HL-60 (cell line): ENCODE data around the gene ADCY1.

Source experiments
- DNase-seq, 2 experiments: peaks; one replicate each; pipeline ENCODE4 v3.0.0-alpha.2; 2010 to 2020; ENCODE audit warnings: low read depth in 1 of 2, low spot score in 1 of 2
- H3K27ac ChIP-seq: fragments of 250-450 bp; sonication (Bioruptor Pico); replicated peaks from 2 replicates; pipeline ENCODE4 v1.5.1; 2020; ENCODE audit warnings: mild to moderate bottlenecking, moderate library complexity
- H3K27me3 ChIP-seq: fragments of 250-450 bp; sonication (Bioruptor Pico); 2 replicates; pipeline ENCODE4 v1.5.1; 2021; ENCODE audit warnings: mild to moderate bottlenecking, moderate library complexity; ENCODE audit not compliant: insufficient read depth, poor library complexity, severe bottlenecking
- H3K4me3 ChIP-seq: replicated peaks from 2 replicates; pipeline ENCODE4 v1.5.1; 2011; ENCODE audit warnings: mild to moderate bottlenecking, control low read depth, low read length; ENCODE audit not compliant: insufficient read depth
- CTCF ChIP-seq: IDR thresholded peaks from one replicate; pipeline ENCODE4 v1.5.1; 2011; ENCODE audit warnings: low read length, control low read depth, inconsistent platforms; ENCODE audit not compliant: insufficient read depth
- GABPA ChIP-seq: IDR thresholded peaks from 2 replicates; pipeline ENCODE4 v1.6.1; 2012; ENCODE audit warnings: low read depth
- POLR2AphosphoS5 ChIP-seq: IDR thresholded peaks from 2 replicates; pipeline ENCODE4 v1.6.1; 2012; ENCODE audit warnings: low read depth
- SPI1 ChIP-seq: IDR thresholded peaks from 2 replicates; pipeline ENCODE4 v1.6.1; 2012; ENCODE audit warnings: low read depth, mild to moderate bottlenecking, borderline replicate concordance
- TF ChIP-seq, protein P1 (sequence below): IDR thresholded peaks from 2 replicates; pipeline ENCODE4 v1.6.1; 2012; ENCODE audit warnings: low read depth; ENCODE audit not compliant: insufficient replicate concordance

Gene ADCY1

DNA sequence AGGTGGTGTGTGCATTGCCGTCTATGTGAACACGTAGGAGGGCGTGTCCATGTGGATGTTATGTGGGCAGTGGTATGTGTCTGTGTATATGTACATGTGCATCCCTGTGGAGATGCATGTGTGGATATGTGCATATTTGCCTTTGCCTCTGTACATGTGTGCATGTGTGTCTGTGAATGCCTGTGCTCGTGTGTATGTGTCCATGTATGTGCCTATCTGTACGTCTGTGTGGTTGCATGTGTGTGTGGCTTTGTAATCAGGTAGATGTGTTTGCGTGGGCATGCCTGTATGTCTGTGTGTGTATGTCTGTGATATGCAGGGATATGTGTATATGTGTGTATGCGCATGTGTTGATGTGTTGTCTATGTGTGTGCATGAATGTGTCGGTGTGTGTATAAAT is 19.7 kb downstream of the ADCY1 start:
- no peak for DNase-seq
- H3K4me3 ChIP-seq: no peak overlapping the region
- TF ChIP-seq POLR2AphosphoS5 (no peak), GABPA (no peak), CTCF (no peak), SPI1 (no peak)
- TF ChIP-seq, protein P1, sequence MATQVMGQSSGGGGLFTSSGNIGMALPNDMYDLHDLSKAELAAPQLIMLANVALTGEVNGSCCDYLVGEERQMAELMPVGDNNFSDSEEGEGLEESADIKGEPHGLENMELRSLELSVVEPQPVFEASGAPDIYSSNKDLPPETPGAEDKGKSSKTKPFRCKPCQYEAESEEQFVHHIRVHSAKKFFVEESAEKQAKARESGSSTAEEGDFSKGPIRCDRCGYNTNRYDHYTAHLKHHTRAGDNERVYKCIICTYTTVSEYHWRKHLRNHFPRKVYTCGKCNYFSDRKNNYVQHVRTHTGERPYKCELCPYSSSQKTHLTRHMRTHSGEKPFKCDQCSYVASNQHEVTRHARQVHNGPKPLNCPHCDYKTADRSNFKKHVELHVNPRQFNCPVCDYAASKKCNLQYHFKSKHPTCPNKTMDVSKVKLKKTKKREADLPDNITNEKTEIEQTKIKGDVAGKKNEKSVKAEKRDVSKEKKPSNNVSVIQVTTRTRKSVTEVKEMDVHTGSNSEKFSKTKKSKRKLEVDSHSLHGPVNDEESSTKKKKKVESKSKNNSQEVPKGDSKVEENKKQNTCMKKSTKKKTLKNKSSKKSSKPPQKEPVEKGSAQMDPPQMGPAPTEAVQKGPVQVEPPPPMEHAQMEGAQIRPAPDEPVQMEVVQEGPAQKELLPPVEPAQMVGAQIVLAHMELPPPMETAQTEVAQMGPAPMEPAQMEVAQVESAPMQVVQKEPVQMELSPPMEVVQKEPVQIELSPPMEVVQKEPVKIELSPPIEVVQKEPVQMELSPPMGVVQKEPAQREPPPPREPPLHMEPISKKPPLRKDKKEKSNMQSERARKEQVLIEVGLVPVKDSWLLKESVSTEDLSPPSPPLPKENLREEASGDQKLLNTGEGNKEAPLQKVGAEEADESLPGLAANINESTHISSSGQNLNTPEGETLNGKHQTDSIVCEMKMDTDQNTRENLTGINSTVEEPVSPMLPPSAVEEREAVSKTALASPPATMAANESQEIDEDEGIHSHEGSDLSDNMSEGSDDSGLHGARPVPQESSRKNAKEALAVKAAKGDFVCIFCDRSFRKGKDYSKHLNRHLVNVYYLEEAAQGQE: no peak
- H3K27ac ChIP-seq: no peak overlapping the region
- no peaks in the 10 kb centered on the region for H3K27me3 ChIP-seq

GRCh38 chr7:45594745-45595535 is 20.8 kb downstream of the ADCY1 start:
- Histone ChIP-seq H3K4me3 (no peak overlapping the region), H3K27me3 (no peaks in the 10 kb centered on the region), H3K27ac (no peak overlapping the region)
- TF ChIP-seq, protein P1: no peak
- TF ChIP-seq POLR2AphosphoS5 (no peak), CTCF (no peak), SPI1 (no peak), GABPA (no peak)
- DNase-seq: no peak

DNA sequence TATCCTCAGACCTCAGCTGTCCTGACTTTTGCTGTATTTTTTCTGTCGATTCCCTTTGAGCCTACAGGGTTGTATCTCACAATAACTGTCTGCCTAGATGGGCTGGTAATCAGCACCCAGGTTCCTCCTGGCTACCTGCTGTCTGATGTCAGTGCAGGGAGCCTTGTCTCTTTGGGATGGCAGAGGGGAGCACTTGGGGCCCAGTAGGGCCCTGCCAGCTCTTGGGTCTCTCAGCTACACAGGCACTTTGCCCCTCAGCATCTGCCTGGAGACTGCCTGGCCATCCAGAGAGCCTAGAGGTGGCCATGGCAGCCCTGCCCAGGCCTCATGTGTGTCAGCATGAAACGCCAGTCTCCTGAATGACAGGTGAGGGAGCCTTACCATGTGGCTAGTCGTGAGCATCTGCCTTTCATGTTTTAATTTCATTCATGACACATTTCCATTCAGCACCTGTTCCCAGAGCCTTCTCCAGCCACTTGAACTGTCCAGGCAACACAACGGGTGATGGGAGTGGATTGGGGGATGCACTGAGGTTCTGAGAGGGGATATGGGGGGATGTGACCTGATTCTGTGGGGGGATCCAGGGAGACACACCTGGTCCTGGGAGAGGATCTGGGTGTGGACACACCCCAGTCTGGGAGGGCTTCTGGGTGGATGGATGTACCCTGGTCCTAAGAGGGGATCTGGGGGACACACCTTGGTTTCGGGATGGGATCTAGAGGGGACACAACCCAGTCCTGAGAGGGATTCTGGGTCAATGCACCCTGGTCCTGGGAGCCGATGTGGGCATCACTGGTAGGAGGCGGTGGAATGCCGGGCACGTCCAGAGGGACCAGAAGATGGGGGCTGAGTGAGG is 21.9 kb downstream of the ADCY1 start:
- Histone ChIP-seq H3K27ac (no peak overlapping the region), H3K27me3 (no peaks in the 10 kb centered on the region), H3K4me3 (no peak overlapping the region)
- no peak for DNase-seq
- no peak for TF ChIP-seq SPI1
- TF ChIP-seq CTCF: no peak
- TF ChIP-seq POLR2AphosphoS5: no peak
- no peak for TF ChIP-seq GABPA
- TF ChIP-seq, protein P1: no peak
